ENCODE data around the gene PLD2.
"Not testable (repeated sequence)": the region's sequence is repeated elsewhere in the genome, so short reads cannot be mapped to it uniquely, and the experiment has no call there.

The PLD2 gene

DNA sequence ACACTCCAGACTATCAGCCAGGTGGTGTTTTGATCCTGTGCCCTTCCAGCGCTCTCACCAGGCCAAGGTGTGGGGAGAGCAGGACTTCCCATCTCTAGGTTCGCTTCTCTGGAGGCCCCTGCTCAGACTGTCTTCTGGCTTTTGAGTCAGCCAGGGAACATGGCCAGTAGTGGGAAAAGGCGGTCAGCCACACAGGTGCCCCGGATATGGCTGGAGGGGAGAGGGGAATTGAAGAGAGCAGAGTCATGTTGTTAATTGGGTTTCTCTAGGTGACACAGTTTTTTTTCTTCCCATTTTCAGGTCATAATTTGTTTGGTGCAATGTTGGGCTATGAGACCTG is 27.7 kb downstream of the PLD2 start:
- no peak for DNase-seq

- no peak for DNase-seq
Measured at GRCh38 chr17:4836221-4836620, 29.3 kb downstream of the PLD2 start.

DNA sequence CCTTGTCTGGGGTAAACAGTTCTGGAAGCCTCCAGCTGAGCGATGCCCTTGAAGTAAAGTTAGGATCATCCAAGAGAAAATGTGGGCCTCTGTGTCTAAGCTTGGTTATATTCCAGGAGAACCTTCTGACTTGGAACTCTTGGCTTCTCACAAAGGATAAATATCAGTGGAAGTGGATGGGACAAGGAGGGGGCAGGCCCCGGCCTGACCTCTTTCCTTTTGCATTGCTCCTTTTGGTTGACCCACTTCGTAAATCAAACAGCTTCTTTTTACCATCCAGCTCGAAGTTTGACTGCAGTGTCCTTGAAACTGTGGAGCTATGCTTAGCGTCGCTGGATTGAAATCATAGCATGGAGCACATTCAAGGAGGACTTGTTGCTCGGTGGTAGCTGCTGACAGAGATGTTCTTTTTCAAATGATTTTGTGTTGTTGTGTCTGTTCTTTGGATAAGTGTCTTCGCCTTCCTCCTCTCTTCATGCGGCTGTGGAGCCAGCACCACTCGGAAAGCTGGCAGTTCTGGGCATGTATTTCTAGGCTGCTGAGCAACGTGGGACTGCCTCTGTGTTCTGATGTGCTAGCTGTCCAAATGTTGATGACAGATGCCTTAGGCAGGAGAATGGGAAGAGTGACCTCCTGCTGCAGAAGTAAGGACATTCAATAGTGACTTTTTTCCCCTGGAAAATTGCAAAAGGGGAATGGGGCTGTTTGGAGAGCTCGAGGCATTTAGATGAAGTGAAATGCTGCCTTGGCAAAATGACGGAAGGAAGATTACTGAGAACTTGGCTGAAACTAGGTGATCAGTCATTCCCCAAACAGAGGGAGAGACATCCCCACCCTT is 30.7 kb downstream of the PLD2 start:
- DNase-seq: no peak

DNA sequence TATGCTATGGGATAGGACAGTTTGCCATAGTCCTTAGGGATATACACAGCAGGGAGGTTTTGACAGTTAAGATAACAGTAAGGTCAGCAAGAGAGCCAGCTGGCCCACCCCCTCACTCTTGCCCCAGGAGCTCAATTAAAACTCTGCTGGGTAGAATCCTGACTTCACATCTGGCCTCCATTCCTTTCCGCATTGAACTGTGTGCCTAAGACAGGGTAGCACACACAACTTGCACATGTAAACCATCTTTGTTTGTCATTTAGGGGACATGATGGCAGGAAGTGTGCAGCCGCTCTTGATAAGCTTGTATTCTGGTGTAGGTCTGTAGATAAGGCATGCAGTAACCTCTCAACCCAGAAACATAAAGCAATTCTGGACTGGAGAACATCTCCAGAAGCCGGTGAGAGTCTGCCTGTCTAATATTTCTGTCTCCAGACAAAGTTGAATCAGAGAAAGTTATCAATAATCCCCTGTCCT is 31.4 kb downstream of the PLD2 start:
- DNase-seq: no peak

DNA sequence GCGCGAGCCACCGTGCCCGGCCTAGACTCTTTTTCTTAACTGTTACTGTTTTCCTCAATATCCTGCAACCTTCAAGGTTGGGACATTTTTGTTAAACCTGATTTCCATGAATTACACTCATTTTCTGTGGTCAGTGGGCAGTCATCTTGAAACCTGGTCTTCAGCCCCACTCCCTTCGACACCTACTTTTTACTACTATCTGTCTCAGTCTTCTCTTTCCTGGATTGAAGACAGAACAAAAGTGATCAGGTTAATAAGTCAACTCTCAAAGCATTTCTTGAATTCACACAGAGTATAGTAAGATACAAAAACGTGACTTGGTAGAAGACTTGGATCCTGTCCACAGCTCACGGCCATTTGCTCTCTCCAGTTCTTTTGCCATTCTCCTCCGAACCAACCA is 32.3 kb downstream of the PLD2 start:
- DNase-seq: no peak

DNA sequence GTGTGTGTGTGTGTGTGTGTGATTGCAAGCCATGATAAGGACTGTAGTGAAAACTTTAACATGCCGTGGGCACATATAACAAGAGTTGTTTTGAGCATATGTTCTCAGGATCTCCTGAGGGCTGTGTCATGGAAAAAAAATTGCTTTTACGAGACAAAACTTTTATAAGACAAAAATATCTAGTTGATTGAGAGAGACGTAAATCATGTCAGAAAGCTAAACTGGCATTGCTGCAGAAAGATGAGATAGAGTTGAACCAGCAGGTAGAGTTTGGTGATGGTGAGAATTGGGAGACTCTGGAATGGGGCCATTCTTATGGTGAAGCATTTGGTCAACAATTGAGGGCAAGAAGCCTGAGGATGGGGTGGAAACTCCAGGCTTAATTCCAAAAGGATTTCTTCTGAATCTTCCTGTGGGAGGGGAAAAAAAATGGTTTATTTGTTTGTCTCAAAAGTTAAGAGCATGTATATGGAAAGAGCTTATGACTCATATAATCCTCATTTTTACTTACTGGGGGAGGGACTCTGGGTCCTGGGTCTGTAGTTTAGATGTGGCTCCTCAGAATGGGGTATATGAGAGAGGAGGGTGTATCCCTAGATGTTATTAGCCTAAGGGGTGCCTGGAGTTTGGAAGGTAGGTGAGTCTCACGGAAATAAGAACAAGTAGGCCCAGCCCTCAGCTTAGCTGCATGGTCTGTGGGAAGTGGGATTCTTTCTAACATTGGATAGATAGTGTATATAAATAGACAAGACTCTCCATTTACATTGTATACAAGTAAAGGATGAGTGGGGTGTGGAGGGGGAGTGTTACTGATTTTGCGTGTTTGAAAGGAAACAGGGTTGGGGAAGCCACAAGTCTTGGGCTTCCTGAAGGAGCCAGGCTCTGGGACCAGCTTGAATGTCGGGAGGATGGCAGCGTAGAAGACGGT is 33.3 kb downstream of the PLD2 start:
- DNase-seq: no peak

DNA sequence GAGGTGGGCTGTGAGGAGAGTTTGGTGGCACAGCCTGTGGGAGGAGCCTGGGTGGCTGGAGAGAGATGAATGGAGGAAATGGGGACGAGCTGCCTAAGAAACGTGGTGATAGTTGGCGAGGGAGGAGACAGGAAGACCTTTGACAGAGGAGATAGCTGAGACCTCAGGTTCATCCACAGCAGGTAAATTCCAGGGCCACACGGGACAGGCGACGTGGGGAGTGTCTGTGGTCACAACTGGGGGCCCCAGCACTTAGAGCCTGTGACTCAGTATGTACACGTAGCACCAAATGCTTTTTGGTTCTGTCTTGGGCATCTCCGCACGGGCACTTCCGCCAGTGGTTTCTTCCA is 33.9 kb downstream of the PLD2 start:
- DNase-seq: no peak

GRCh38 chr17:4842376-4842775 is 35.4 kb downstream of the PLD2 start:
- no peak for DNase-seq

- DNase-seq: no peak
Measured at GRCh38 chr17:4843321-4844000, 36.5 kb downstream of the PLD2 start.

DNA sequence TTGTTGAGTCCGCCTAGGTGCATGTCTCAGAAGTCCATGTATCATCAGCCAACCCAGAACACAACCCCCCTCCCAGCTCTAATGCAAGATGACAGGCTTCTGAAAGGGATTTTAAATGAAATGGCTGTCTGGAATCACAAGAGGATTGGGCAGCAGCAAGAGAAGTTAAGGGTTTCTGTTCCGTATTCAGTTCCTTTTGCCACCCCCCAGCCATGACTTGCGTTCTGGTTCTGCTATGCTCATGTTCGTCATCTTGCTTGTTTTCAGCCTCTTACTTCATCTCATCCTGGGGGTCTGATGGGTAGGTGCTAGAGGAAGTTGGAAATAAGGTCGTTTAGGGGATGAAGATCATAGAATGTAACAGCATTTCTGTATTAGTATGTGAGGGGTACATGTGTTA is 38.2 kb downstream of the PLD2 start:
- no peak for DNase-seq

DNA sequence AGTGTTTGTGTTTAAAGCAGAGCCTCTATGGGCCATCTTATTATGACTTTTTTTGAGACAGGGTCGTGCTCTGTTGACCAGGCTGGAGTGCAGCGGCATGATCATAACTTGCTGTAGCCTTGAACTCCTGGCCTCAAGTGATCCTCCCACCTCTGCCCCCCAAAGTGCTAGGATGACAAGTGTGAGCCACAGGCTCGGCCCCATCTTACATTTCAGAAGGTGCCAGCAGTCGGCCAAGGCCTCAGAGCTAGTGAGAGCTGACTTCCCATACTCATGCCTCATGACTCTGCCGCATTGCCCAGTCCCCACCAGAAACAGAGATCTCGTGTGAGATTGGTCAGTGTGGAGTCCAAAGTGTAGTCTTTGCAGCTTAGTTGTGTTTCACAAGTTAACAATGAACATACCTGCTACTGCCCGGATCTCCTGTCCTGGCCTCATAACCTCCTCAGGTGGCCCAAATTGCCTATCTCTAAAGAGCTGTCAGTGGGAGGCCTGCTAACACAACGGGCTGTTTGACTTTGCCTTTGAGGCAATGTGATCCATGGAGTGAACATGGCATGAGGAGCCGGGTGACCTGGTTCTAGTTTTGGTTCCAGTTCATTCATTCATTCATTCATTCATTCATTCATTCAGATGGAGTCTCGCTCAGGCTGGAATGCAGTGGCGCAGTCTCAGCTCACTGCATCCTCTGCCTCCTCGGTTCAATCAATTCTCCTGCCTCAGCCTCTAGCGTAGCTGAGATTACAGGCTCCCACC is 39.9 kb downstream of the PLD2 start:
- no peak for DNase-seq

GRCh38 chr17:4849011-4849536 is 42.1 kb downstream of the PLD2 start:
- no peak for DNase-seq

- DNase-seq: no peak
Measured at GRCh38 chr17:4850246-4850645, 43.3 kb downstream of the PLD2 start.

DNA sequence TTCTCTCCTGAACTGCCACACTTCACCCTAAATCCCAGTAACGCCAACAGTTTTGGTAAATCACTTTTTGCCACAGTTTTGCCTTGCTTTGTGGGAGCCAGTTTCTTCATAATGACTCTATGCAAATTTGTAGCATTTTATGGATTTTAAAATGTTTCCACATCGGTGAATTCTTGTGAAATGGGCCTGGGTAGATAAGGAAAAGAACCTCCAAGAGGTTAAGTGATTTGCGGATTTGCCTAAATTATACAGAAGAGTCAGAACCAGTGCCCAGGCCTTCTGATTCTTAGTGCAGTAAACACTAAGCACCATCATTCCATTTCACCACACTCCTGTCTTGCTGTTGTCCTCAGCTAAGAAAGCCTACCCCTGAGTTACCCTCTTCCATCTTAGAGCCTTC is 44.1 kb downstream of the PLD2 start:
- no peak for DNase-seq

- no peak for DNase-seq
Measured at GRCh38 chr17:4852567-4853207, 45.7 kb downstream of the PLD2 start.

DNA sequence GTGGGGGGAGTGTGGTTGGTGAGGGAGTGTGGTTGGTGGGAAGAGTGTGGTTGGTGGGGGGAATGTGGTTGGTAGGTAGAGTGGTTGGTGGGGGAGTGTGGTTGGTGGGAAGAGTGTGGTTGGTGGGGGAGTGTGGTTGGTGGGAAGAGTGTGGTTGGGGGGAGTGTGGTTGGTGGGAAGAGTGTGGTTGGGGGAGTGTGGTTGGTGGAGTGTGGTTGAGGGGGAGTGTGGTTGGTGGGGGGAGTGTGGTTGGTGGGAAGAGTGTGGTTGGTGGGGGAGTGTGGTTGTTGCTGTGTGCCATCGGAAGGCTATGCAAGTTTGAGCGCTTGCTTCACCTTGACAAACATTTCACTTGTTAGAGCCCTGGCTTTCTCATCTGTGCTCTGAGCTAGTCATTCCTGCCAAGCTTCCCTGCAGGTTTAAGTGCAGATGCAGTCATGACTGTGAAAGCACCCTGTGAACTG is 46.3 kb downstream of the PLD2 start:
- DNase-seq: no peak

GRCh38 chr17:4854111-4854681 is 47.2 kb downstream of the PLD2 start:
- DNase-seq: no peak

DNA sequence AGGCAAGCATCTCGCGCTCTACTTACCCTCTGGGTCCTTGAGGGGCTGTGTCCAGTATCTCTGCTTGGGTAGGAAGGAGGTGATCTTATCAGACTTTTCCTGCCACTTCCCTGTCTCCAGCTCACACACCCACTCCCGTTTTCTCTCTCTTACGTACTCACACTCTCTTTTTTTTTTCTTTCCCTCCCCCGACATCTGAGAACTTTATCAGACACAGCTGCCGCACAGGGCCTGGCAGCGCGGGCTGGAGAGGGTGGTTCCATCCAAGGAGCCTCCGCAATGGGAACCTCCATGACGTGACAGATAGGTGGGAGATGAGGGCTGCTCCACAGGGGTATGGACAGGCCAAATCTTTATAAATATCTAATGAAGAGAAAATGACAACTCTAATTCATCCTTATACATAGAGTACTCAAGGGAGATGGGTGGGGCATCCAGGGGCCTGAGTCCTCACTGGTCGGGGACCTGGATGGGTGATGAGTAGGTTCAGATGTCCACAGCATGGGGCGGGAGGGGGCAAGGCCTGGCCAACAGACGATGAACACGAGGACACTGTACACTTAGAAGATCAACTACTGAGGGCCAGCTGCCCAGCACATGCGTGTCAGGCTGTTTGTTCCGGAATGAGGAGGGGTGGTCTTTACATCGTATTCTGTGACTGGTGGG is 49.5 kb downstream of the PLD2 start:
- DNase-seq: no peak

DNA sequence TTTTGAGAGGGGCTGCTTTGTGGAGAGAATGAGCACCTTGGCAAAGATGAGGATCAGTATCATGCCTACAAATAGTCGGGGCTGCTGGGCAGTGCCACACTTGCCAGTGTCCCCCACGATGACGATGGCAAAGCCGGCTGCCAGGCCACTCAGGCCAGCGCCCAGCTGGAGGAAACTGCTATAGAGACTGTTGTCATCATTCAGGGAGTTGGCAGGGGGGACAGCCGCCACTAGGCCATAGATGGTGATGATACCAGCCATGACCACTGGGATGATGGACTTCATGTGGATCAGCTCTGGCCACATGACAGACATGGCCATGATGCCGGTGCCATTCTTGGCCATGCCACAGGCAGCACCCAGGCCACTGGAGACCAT is 50.0 kb downstream of the PLD2 start:
- no peak for DNase-seq

DNA sequence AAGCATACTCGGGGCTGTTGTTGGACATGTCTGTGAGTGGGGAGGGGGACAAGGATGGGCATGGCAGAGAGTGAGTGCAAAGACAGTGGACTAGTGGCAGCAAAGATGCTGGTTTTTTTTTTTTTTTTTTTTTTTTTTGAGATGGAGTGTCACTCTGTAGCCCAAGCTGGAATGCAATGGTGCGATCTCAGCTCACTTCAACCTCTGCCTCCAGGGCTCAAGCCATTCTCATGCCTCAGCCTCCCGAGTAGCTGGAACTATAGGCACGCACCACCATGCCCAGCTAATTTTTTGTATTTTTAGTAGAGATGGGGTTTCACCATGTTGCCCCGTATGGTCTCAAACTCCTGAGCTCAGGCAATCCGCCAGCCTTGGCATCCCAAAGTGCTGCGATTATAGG is 50.4 kb downstream of the PLD2 start:
- DNase-seq: not testable (repeated sequence)
